GM15510 (cell line): ENCODE results near the gene TIMM13.

Experiments used
- POLR2A ChIP-seq: IDR thresholded peaks from 3 replicates; pipeline ENCODE4 v1.6.1; 2011; ENCODE audit warnings: borderline replicate concordance; ENCODE audit not compliant: insufficient read length; ENCODE audit errors: extremely low read depth

TIMM13 gene

GRCh38 chr19:2440515-2440914 is 13.1 kb upstream of the TIMM13 start:
- no peak for TF ChIP-seq POLR2A

- no peak for TF ChIP-seq POLR2A
Measured at GRCh38 chr19:2438178-2438577, 10.8 kb upstream of the TIMM13 start.

GRCh38 chr19:2436926-2437325 is 9.5 kb upstream of the TIMM13 start:
- TF ChIP-seq POLR2A, result no peak

- no peak for TF ChIP-seq POLR2A
Measured at GRCh38 chr19:2436384-2436783, 9.0 kb upstream of the TIMM13 start.

- no peak for TF ChIP-seq POLR2A
Measured at GRCh38 chr19:2434721-2435265, 7.4 kb upstream of the TIMM13 start.

- no peak for TF ChIP-seq POLR2A
Measured at GRCh38 chr19:2434267-2434666, 6.9 kb upstream of the TIMM13 start.

GRCh38 chr19:2433854-2434253 is 6.5 kb upstream of the TIMM13 start:
- TF ChIP-seq POLR2A, result no peak

- no peak for TF ChIP-seq POLR2A
Measured at GRCh38 chr19:2432131-2432848, 4.9 kb upstream of the TIMM13 start.

- no peak for TF ChIP-seq POLR2A
Measured at GRCh38 chr19:2431318-2432055, 4.1 kb upstream of the TIMM13 start.

- TF ChIP-seq POLR2A, result no peak
Measured at GRCh38 chr19:2429917-2430535, 2.6 kb upstream of the TIMM13 start.

GRCh38 chr19:2428756-2429711 is 1.6 kb upstream of the TIMM13 start:
- TF ChIP-seq POLR2A, result no peak

- no peak for TF ChIP-seq POLR2A
Measured at GRCh38 chr19:2428321-2428690, 920 bp upstream of the TIMM13 start.

- TF ChIP-seq POLR2A, result no peak
Measured at GRCh38 chr19:2426611-2427428, 566 bp downstream of the TIMM13 start.
